H9 (cell line): ENCODE results near the gene RIPPLY2. TPM values are rescaled to one million over a fixed set of nuclear protein-coding genes. Genes with fewer than 3 reads are reported as not detected.

Experiments
- DNase-seq: peaks from one replicate; pipeline ENCODE4 v3.0.0-alpha.2; 2017
- H2AFZ ChIP-seq: one replicate; pipeline ENCODE4 v1.6.1; 2013; ENCODE audit warnings: mild to moderate bottlenecking, low read length, control low read depth, moderate library complexity
- H2AK5ac ChIP-seq: 2 replicates; pipeline ENCODE4 v1.6.1; 2013; ENCODE audit warnings: low read length, control low read depth, mixed read lengths; ENCODE audit not compliant: insufficient read length
- H2BK120ac ChIP-seq: one replicate; pipeline ENCODE4 v1.6.1; 2013; ENCODE audit warnings: low read depth, mild to moderate bottlenecking, low read length, control low read depth, inconsistent platforms; ENCODE audit not compliant: poor library complexity, severe bottlenecking
- H2BK12ac ChIP-seq: 2 replicates; pipeline ENCODE4 v1.6.1; 2013; ENCODE audit warnings: low read length, control low read depth, mixed read lengths, low read depth; ENCODE audit not compliant: insufficient read length
- H2BK15ac ChIP-seq: 2 replicates; pipeline ENCODE4 v1.6.1; 2013; ENCODE audit warnings: low read depth, low read length, control low read depth
- H2BK20ac ChIP-seq: one replicate; pipeline ENCODE4 v1.6.1; 2013; ENCODE audit warnings: low read depth, mild to moderate bottlenecking, low read length, control low read depth, inconsistent platforms; ENCODE audit not compliant: poor library complexity, severe bottlenecking
- H2BK5ac ChIP-seq: 2 replicates; pipeline ENCODE4 v1.6.1; 2013; ENCODE audit warnings: low read length, control low read depth, mixed read lengths; ENCODE audit not compliant: insufficient read length
- H3K14ac ChIP-seq: 2 replicates; pipeline ENCODE4 v1.6.1; 2013; ENCODE audit warnings: low read length, control low read depth; ENCODE audit not compliant: insufficient read depth
- H3K18ac ChIP-seq: 2 replicates; pipeline ENCODE4 v1.6.1; 2013; ENCODE audit warnings: low read depth, mild to moderate bottlenecking, mixed read lengths, low read length, control low read depth; ENCODE audit not compliant: insufficient read length
- H3K23ac ChIP-seq: 2 replicates; pipeline ENCODE4 v1.6.1; 2013; ENCODE audit warnings: low read length, control low read depth, mixed read lengths, low read depth; ENCODE audit not compliant: insufficient read length
- H3K23me2 ChIP-seq: 2 replicates; pipeline ENCODE4 v1.6.1; 2013; ENCODE audit warnings: low read depth, mild to moderate bottlenecking, mixed read lengths, low read length, control low read depth; ENCODE audit not compliant: insufficient read length, poor library complexity, severe bottlenecking
- H3K27ac ChIP-seq: 2 replicates; pipeline ENCODE4 v1.5.1; 2013; ENCODE audit warnings: low read length, control low read depth, mixed read lengths, low read depth; ENCODE audit not compliant: insufficient read length
- H3K27me3 ChIP-seq: 2 replicates; pipeline ENCODE4 v1.6.1; 2013; ENCODE audit warnings: low read length, control low read depth, inconsistent platforms; ENCODE audit not compliant: insufficient read depth
- H3K4ac ChIP-seq: 2 replicates; pipeline ENCODE4 v1.6.1; 2013; ENCODE audit warnings: low read depth, mild to moderate bottlenecking, control low read depth, inconsistent platforms, low read length, moderate library complexity
- H3K4me1 ChIP-seq: 2 replicates; pipeline ENCODE4 v1.6.1; 2013; ENCODE audit warnings: low read length, control low read depth, inconsistent platforms; ENCODE audit not compliant: insufficient read depth
- H3K4me2 ChIP-seq: 2 replicates; pipeline ENCODE4 v1.6.1; 2013; ENCODE audit warnings: low read length, control low read depth, mixed read lengths; ENCODE audit not compliant: insufficient read length, insufficient read depth
- H3K56ac ChIP-seq: 2 replicates; pipeline ENCODE4 v1.6.1; 2013; ENCODE audit warnings: low read depth, mild to moderate bottlenecking, mixed read lengths, low read length, control low read depth; ENCODE audit not compliant: insufficient read length
- H3K79me1 ChIP-seq: 2 replicates; pipeline ENCODE4 v1.6.1; 2013; ENCODE audit warnings: low read depth, mild to moderate bottlenecking, moderate library complexity, low read length, control low read depth, inconsistent platforms; ENCODE audit not compliant: insufficient read depth, poor library complexity, severe bottlenecking
- H3K79me2 ChIP-seq: 2 replicates; pipeline ENCODE4 v1.6.1; 2013; ENCODE audit warnings: low read length, control low read depth, inconsistent platforms; ENCODE audit not compliant: insufficient read depth
- H3K9ac ChIP-seq: 2 replicates; pipeline ENCODE4 v1.6.1; 2013; ENCODE audit warnings: low read length, control low read depth, mixed read lengths; ENCODE audit not compliant: insufficient read length; ENCODE audit errors: extremely low read depth
- H3K9me3 ChIP-seq: one replicate; pipeline ENCODE4 v1.6.1; 2013; ENCODE audit warnings: low read depth, low read length, inconsistent platforms; ENCODE audit not compliant: control insufficient read depth
- H3T11ph ChIP-seq: one replicate; pipeline ENCODE4 v1.6.1; 2013; ENCODE audit warnings: mild to moderate bottlenecking, low read length, control low read depth, inconsistent platforms
- H4K20me1 ChIP-seq: one replicate; pipeline ENCODE4 v1.6.1; 2013; ENCODE audit not compliant: control insufficient read depth, insufficient read length, insufficient read depth
- H4K5ac ChIP-seq: 2 replicates; pipeline ENCODE4 v1.6.1; 2013; ENCODE audit warnings: low read depth, mild to moderate bottlenecking, mixed read lengths, low read length, control low read depth; ENCODE audit not compliant: insufficient read length
- H4K8ac ChIP-seq: replicated peaks from 2 replicates; pipeline ENCODE4 v1.6.1; 2013; ENCODE audit warnings: low read length, control low read depth, mixed read lengths, low read depth; ENCODE audit not compliant: insufficient read length
- H4K91ac ChIP-seq: 2 replicates; pipeline ENCODE4 v1.6.1; 2013; ENCODE audit warnings: low read depth, mild to moderate bottlenecking, moderate library complexity, mixed read lengths, low read length, control low read depth; ENCODE audit not compliant: insufficient read length
- H3K27ac Mint-ChIP-seq, 3 experiments: 2 replicates in 2 of 3; 3 replicates in 1 of 3; pipeline ENCODE4 v1.8.0; 2020 to 2021; ENCODE audit warnings: mixed read lengths in 3 of 3, mild to moderate bottlenecking in 1 of 3, moderate library complexity in 1 of 3
- H3K27me3 Mint-ChIP-seq: 2 replicates; pipeline ENCODE4 v1.8.0; 2021; ENCODE audit warnings: low read depth, mild to moderate bottlenecking, moderate library complexity, mixed read lengths
- H3K36me3 Mint-ChIP-seq, 3 experiments: 2 replicates in 2 of 3; 3 replicates in 1 of 3; pipeline ENCODE4 v1.8.0; 2020 to 2021; ENCODE audit warnings: low read depth in 3 of 3, mixed read lengths in 3 of 3; ENCODE audit not compliant: insufficient read depth in 1 of 3
- H3K4me1 Mint-ChIP-seq, 2 experiments: 2 replicates each; pipeline ENCODE4 v1.8.0; 2020; ENCODE audit warnings: mixed read lengths in 2 of 2
- H3K4me3 Mint-ChIP-seq, 2 experiments: 2 replicates in 1 of 2; 3 replicates in 1 of 2; pipeline ENCODE4 v1.8.0; 2020 to 2021; ENCODE audit warnings: mild to moderate bottlenecking in 2 of 2, mixed read lengths in 2 of 2, moderate library complexity in 1 of 2
- H3K9me3 Mint-ChIP-seq, 2 experiments: 2 replicates in 1 of 2; 3 replicates in 1 of 2; pipeline ENCODE4 v1.8.0; 2020; ENCODE audit warnings: mild to moderate bottlenecking in 2 of 2, mixed read lengths in 2 of 2, moderate library complexity in 1 of 2
- total RNA-seq: library from RNA; stranded (reverse); gene quantifications from 2 replicates; pipeline ENCODE4 v1.2.1, GENCODE V29; 2021
- TF ChIP-seq, protein P1 (sequence below): fragments of 200-600 bp; sonication (generic); conservative IDR thresholded peaks from 3 replicates; pipeline ENCODE4 v1.8.0; 2021; ENCODE audit warnings: antibody characterized with exemption, mild to moderate bottlenecking

The RIPPLY2 gene
- total RNA-seq, 1 experiment from 2014 or later = 0.90 TPM

GRCh38 chr6:83847179-83847578 lies 6.0 kb upstream of the RIPPLY2 start:
- Histone ChIP-seq H3K27me3 (0 out of 2 replicates have a peak, but pooled peaks cover 1% of the 10 kb centered on the region), H4K91ac (no peak overlapping the region), H4K20me1 (no peaks in the 10 kb centered on the region), H3T11ph (no peak overlapping the region), H3K4me1 (no peaks in the 10 kb centered on the region), H3K23ac (no peak overlapping the region), H2AFZ (no peak overlapping the region), H3K14ac (no peak overlapping the region), H3K27ac (no peak overlapping the region), H4K5ac (no peak overlapping the region), H3K18ac (no peak overlapping the region), H2BK20ac (no peak overlapping the region), H3K4ac (no peak overlapping the region), H3K4me2 (no peak overlapping the region), H3K9ac (no peak overlapping the region), H2BK120ac (no peak overlapping the region), H4K8ac (no peak overlapping the region), H3K23me2 (no peaks in the 10 kb centered on the region), H3K79me2 (no peaks in the 10 kb centered on the region), H2BK12ac (no peak overlapping the region), H2BK15ac (no peak overlapping the region), H3K56ac (no peak overlapping the region), H2AK5ac (no peak overlapping the region), H3K9me3 (no peaks in the 10 kb centered on the region), H3K79me1 (no peaks in the 10 kb centered on the region), H2BK5ac (no peak overlapping the region)
- peaks cover 24% of the 10 kb centered on the region for H3K27me3 Mint-ChIP-seq
- DNase-seq = no peak
- H3K9me3 Mint-ChIP-seq = no peaks in the 10 kb centered on the region; a peak in 1 of 5 replicates
- no peaks in the 10 kb centered on the region for H3K36me3 Mint-ChIP-seq
- no peak overlapping the region for H3K4me3 Mint-ChIP-seq
- TF ChIP-seq, protein P1, sequence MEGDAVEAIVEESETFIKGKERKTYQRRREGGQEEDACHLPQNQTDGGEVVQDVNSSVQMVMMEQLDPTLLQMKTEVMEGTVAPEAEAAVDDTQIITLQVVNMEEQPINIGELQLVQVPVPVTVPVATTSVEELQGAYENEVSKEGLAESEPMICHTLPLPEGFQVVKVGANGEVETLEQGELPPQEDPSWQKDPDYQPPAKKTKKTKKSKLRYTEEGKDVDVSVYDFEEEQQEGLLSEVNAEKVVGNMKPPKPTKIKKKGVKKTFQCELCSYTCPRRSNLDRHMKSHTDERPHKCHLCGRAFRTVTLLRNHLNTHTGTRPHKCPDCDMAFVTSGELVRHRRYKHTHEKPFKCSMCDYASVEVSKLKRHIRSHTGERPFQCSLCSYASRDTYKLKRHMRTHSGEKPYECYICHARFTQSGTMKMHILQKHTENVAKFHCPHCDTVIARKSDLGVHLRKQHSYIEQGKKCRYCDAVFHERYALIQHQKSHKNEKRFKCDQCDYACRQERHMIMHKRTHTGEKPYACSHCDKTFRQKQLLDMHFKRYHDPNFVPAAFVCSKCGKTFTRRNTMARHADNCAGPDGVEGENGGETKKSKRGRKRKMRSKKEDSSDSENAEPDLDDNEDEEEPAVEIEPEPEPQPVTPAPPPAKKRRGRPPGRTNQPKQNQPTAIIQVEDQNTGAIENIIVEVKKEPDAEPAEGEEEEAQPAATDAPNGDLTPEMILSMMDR = no peak
- no peaks in the 10 kb centered on the region for H3K4me1 Mint-ChIP-seq
- H3K27ac Mint-ChIP-seq = no peak overlapping the region
